GM10266 (cell line): ENCODE measurements around the gene IL1B.

Source experiments
- DNase-seq: peaks from one replicate; pipeline ENCODE4 v3.0.0; 2012; ENCODE audit errors: extremely low spot score
- CTCF ChIP-seq: IDR thresholded peaks from 2 replicates; pipeline ENCODE4 v1.5.1; 2012; ENCODE audit warnings: mild to moderate bottlenecking, low read depth; ENCODE audit not compliant: control insufficient read depth, insufficient read depth; ENCODE audit errors: missing control alignments

The IL1B gene

GRCh38 chr2:112831946-112832840, 4.4 kb downstream of the IL1B start:
- no peak for DNase-seq
- TF ChIP-seq CTCF = no peak

- no peak for DNase-seq
- no peak for TF ChIP-seq CTCF
Observed at GRCh38 chr2:112831513-112831845, 5.1 kb downstream of the IL1B start.

- no peak for DNase-seq
- TF ChIP-seq CTCF = no peak
Observed at GRCh38 chr2:112830682-112831512, 5.7 kb downstream of the IL1B start.

- no peak for DNase-seq
- TF ChIP-seq CTCF = no peak
Observed at GRCh38 chr2:112829961-112830681, 6.5 kb downstream of the IL1B start.

GRCh38 chr2:112829101-112829960, 7.2 kb downstream of the IL1B start:
- no peak for TF ChIP-seq CTCF
- no peak for DNase-seq

- no peak for TF ChIP-seq CTCF
- no peak for DNase-seq
Observed at GRCh38 chr2:112828251-112828691, 8.3 kb downstream of the IL1B start.
